ENCODE results near the gene DSN1.
"Not testable (repeated sequence)": the region's sequence is repeated elsewhere in the genome, so short reads cannot be mapped to it uniquely, and the experiment has no call there.

Gene DSN1

GRCh38 chr20:36806049-36806448 is 32.5 kb upstream of the DSN1 start:
- peaks cover 2% of the 10 kb centered on the region for H3K36me3 Mint-ChIP-seq (ENCODE audit: low read depth)
- peaks cover 2% of the 10 kb centered on the region for H3K4me1 Mint-ChIP-seq (ENCODE audit: low read depth)
- H3K27ac Mint-ChIP-seq: no peak overlapping the region
- DNase-seq (ENCODE audit: low spot score): no peak
- no peaks in the 10 kb centered on the region for H3K9me3 Mint-ChIP-seq
- H3K4me3 Mint-ChIP-seq: no peak overlapping the region
- H3K27me3 Mint-ChIP-seq (ENCODE audit: low read depth): no peaks in the 10 kb centered on the region

- Mint-ChIP-seq H3K9me3 (no peaks in the 10 kb centered on the region), H3K27me3 (ENCODE audit: low read depth) (no peaks in the 10 kb centered on the region), H3K4me1 (ENCODE audit: low read depth) (peaks cover 2% of the 10 kb centered on the region), H3K36me3 (ENCODE audit: low read depth) (peaks cover 2% of the 10 kb centered on the region), H3K4me3 (no peak overlapping the region), H3K27ac (no peak overlapping the region)
- no peak for DNase-seq (ENCODE audit: low spot score)
Measured at GRCh38 chr20:36805396-36805795, 31.8 kb upstream of the DSN1 start.

- Mint-ChIP-seq H3K36me3 (ENCODE audit: low read depth) (peaks cover 2% of the 10 kb centered on the region), H3K9me3 (no peaks in the 10 kb centered on the region), H3K4me1 (ENCODE audit: low read depth) (peaks cover 2% of the 10 kb centered on the region), H3K27me3 (ENCODE audit: low read depth) (no peaks in the 10 kb centered on the region), H3K27ac (no peak overlapping the region), H3K4me3 (no peak overlapping the region)
- no peak for DNase-seq (ENCODE audit: low spot score)
Measured at GRCh38 chr20:36804425-36804824, 30.9 kb upstream of the DSN1 start.

GRCh38 chr20:36802326-36803222 is 29.0 kb upstream of the DSN1 start:
- no peaks in the 10 kb centered on the region for H3K4me1 Mint-ChIP-seq (ENCODE audit: low read depth)
- no peak overlapping the region for H3K27ac Mint-ChIP-seq
- no peaks in the 10 kb centered on the region for H3K27me3 Mint-ChIP-seq (ENCODE audit: low read depth)
- no peak overlapping the region for H3K4me3 Mint-ChIP-seq
- no peaks in the 10 kb centered on the region for H3K9me3 Mint-ChIP-seq
- no peaks in the 10 kb centered on the region for H3K36me3 Mint-ChIP-seq (ENCODE audit: low read depth)
- no peak for DNase-seq (ENCODE audit: low spot score)

- H3K4me1 Mint-ChIP-seq (ENCODE audit: low read depth): no peaks in the 10 kb centered on the region
- H3K27me3 Mint-ChIP-seq (ENCODE audit: low read depth): no peaks in the 10 kb centered on the region
- H3K4me3 Mint-ChIP-seq: no peak overlapping the region
- H3K9me3 Mint-ChIP-seq: no peaks in the 10 kb centered on the region
- H3K36me3 Mint-ChIP-seq (ENCODE audit: low read depth): no peaks in the 10 kb centered on the region
- no peak overlapping the region for H3K27ac Mint-ChIP-seq
- DNase-seq (ENCODE audit: low spot score): no peak
Measured at GRCh38 chr20:36800410-36800809, 26.8 kb upstream of the DSN1 start.

GRCh38 chr20:36799313-36799712 is 25.8 kb upstream of the DSN1 start:
- H3K27me3 Mint-ChIP-seq (ENCODE audit: low read depth); H3K27ac Mint-ChIP-seq; H3K4me1 Mint-ChIP-seq (ENCODE audit: low read depth); DNase-seq (ENCODE audit: low spot score); H3K9me3 Mint-ChIP-seq; H3K4me3 Mint-ChIP-seq; H3K36me3 Mint-ChIP-seq (ENCODE audit: low read depth): not testable (repeated sequence)

- DNase-seq (ENCODE audit: low spot score): no peak
- no peak overlapping the region for H3K4me3 Mint-ChIP-seq
- no peaks in the 10 kb centered on the region for H3K9me3 Mint-ChIP-seq
- H3K27me3 Mint-ChIP-seq (ENCODE audit: low read depth): no peaks in the 10 kb centered on the region
- H3K27ac Mint-ChIP-seq: no peak overlapping the region
- H3K4me1 Mint-ChIP-seq (ENCODE audit: low read depth): no peaks in the 10 kb centered on the region
- no peaks in the 10 kb centered on the region for H3K36me3 Mint-ChIP-seq (ENCODE audit: low read depth)
Measured at GRCh38 chr20:36796875-36797274, 23.3 kb upstream of the DSN1 start.

- no peak overlapping the region for H3K4me3 Mint-ChIP-seq
- no peaks in the 10 kb centered on the region for H3K4me1 Mint-ChIP-seq (ENCODE audit: low read depth)
- DNase-seq (ENCODE audit: low spot score): no peak
- no peak overlapping the region for H3K27ac Mint-ChIP-seq
- H3K27me3 Mint-ChIP-seq (ENCODE audit: low read depth): no peaks in the 10 kb centered on the region
- no peaks in the 10 kb centered on the region for H3K36me3 Mint-ChIP-seq (ENCODE audit: low read depth)
- H3K9me3 Mint-ChIP-seq: no peaks in the 10 kb centered on the region
Measured at GRCh38 chr20:36796117-36796516, 22.6 kb upstream of the DSN1 start.

GRCh38 chr20:36795691-36796090 is 22.1 kb upstream of the DSN1 start:
- no peaks in the 10 kb centered on the region for H3K36me3 Mint-ChIP-seq (ENCODE audit: low read depth)

GRCh38 chr20:36794116-36794474 is 20.5 kb upstream of the DSN1 start:
- H3K9me3 Mint-ChIP-seq: no peaks in the 10 kb centered on the region

More at GRCh38 chr20:36795691-36796090, 22.1 kb upstream of the DSN1 start:
- Mint-ChIP-seq H3K4me3 (no peak overlapping the region), H3K27ac (no peak overlapping the region), H3K9me3 (no peaks in the 10 kb centered on the region), H3K4me1 (ENCODE audit: low read depth) (no peaks in the 10 kb centered on the region), H3K27me3 (ENCODE audit: low read depth) (no peaks in the 10 kb centered on the region)
- DNase-seq (ENCODE audit: low spot score): no peak

GRCh38 chr20:36793294-36794115 is 19.9 kb upstream of the DSN1 start:
- H3K27me3 Mint-ChIP-seq (ENCODE audit: low read depth): no peaks in the 10 kb centered on the region
- no peaks in the 10 kb centered on the region for H3K9me3 Mint-ChIP-seq
- no peak overlapping the region for H3K27ac Mint-ChIP-seq
- DNase-seq (ENCODE audit: low spot score): no peak
- no peaks in the 10 kb centered on the region for H3K36me3 Mint-ChIP-seq (ENCODE audit: low read depth)
- no peak overlapping the region for H3K4me3 Mint-ChIP-seq
- H3K4me1 Mint-ChIP-seq (ENCODE audit: low read depth): no peaks in the 10 kb centered on the region

More at GRCh38 chr20:36794116-36794474, 20.5 kb upstream of the DSN1 start:
- DNase-seq (ENCODE audit: low spot score): no peak
- Mint-ChIP-seq H3K36me3 (ENCODE audit: low read depth) (no peaks in the 10 kb centered on the region), H3K27me3 (ENCODE audit: low read depth) (no peaks in the 10 kb centered on the region), H3K4me1 (ENCODE audit: low read depth) (no peaks in the 10 kb centered on the region), H3K27ac (no peak overlapping the region), H3K4me3 (no peak overlapping the region)

- no peak overlapping the region for H3K4me3 Mint-ChIP-seq
- H3K9me3 Mint-ChIP-seq: no peaks in the 10 kb centered on the region
- H3K27ac Mint-ChIP-seq: no peak overlapping the region
- no peaks in the 10 kb centered on the region for H3K36me3 Mint-ChIP-seq (ENCODE audit: low read depth)
- DNase-seq (ENCODE audit: low spot score): no peak
- H3K27me3 Mint-ChIP-seq (ENCODE audit: low read depth): no peaks in the 10 kb centered on the region
- H3K4me1 Mint-ChIP-seq (ENCODE audit: low read depth): no peaks in the 10 kb centered on the region
Measured at GRCh38 chr20:36792422-36792821, 18.9 kb upstream of the DSN1 start.

GRCh38 chr20:36791862-36792261 is 18.3 kb upstream of the DSN1 start:
- Mint-ChIP-seq H3K9me3 (no peaks in the 10 kb centered on the region), H3K36me3 (ENCODE audit: low read depth) (no peaks in the 10 kb centered on the region), H3K27ac (no peak overlapping the region), H3K27me3 (ENCODE audit: low read depth) (no peaks in the 10 kb centered on the region), H3K4me1 (ENCODE audit: low read depth) (no peaks in the 10 kb centered on the region), H3K4me3 (no peak overlapping the region)
- DNase-seq (ENCODE audit: low spot score): no peak

- Mint-ChIP-seq H3K27ac (no peak overlapping the region), H3K9me3 (no peaks in the 10 kb centered on the region), H3K27me3 (ENCODE audit: low read depth) (no peaks in the 10 kb centered on the region), H3K4me3 (no peak overlapping the region), H3K4me1 (ENCODE audit: low read depth) (no peaks in the 10 kb centered on the region), H3K36me3 (ENCODE audit: low read depth) (no peaks in the 10 kb centered on the region)
- no peak for DNase-seq (ENCODE audit: low spot score)
Measured at GRCh38 chr20:36786663-36787062, 13.1 kb upstream of the DSN1 start.

All from T-helper 2 cell treated with Interferon-gamma antibody and Interleukin-4, amounts not matched to agents 5 μg/mL and 100 μg/mL, for 36 hours (primary cell).